Ishikawa (cell line): Measurements from ENCODE around the gene SYNE3.

ENCODE experiments used
- CEBPB ChIP-seq: IDR thresholded peaks from 2 replicates; pipeline ENCODE4 v1.6.1; 2012
- EP300 ChIP-seq: IDR thresholded peaks from 2 replicates; pipeline ENCODE4 v1.6.1; 2012; ENCODE audit warnings: borderline replicate concordance

- TF ChIP-seq EP300 (no peak), CEBPB (no peak)
Measured at GRCh38 chr14:95547272-95547625, 30.8 kb upstream of the SYNE3 start.
